ENCODE measurements around the gene MLLT10. TPM values are rescaled to one million over a fixed set of nuclear protein-coding genes. Genes with fewer than 3 reads are reported as not detected.
A peak's percentile ranks its signal among the peaks of the same experiment; 100 is the strongest.

MLLT10 gene
- total and polyA plus RNA-seq, 2 donors (not counting 3 experiments of a cell fraction or from before 2014, with no cell fraction given), result 35.4 to 54.0 TPM

DNA sequence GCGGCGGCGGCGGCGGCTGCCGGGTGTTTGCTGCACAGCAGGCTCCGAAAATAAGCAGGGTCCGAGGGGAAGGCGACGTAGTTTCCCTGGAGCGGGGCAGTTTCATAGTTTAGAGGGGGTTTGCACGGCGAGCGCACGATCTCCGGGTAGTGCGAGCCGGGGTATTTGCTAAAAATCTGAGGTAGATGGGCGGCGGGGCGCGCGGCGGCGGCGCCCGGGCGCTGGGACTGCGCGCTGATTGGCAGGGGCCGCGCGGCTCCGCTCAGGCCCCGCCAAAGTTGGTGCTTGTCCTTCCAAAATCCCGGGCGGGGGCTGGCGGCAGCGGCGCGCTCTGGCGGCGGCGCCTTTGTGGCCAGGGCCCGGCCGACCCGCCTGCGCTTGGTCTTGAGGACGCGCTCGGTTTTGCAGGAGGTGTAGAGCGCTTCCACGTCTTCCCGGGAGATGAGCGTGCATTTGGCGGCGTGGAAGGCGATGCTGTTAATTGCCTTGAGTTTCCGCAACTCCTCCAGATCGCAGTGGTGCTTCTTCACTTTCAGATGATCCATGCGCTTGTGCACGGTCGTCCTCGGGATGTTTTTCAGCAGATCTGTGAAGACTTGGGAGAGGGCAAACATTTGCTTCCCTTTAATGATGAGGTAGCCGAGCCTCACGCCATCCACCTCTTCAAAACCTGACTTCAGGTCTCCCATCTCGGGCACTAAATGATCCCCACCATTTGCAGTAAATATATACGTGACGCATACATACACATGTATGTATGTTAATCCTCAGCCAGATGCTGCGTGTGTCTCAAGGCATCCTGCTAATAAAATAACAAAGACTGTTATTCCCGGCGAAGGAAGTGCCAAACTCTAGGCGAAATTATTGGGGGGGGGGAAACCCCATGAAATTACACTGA, 16.6 kb upstream of the MLLT10 start:
- dilution Hi-C loops (cut with MboI; ENCODE audit: extremely low pct_ligation_motif_present, low sequenced_read_pairs) (no loop called here), intact Hi-C loops (cut with micrococcal nuclease) (loop anchor here (1.0 to 5.0 kb wide), 4 partner anchors 10 to 485 kb away; partner anchors contain the start of genes DNAJC1 and MLLT10)
- Histone ChIP-seq H3K9me1 (replicated peaks; ENCODE audit: control insufficient read depth, extremely low read depth, insufficient read depth, low read length) (no peaks in the 10 kb centered on the region), H2AFZ (ENCODE audit: low read depth, low read length) (peak overlapping the region; percentile 7), H3K27ac (ENCODE audit: insufficient read depth, low read depth, low read length) (no peak overlapping the region), H3K4me1 (ENCODE audit: control insufficient read depth, extremely low read depth, insufficient read depth, low read length) (peaks cover 26% of the 10 kb centered on the region), H3K4me3 (replicated peaks in 1 of 3; ENCODE audit: insufficient read depth in 1 of 3, low read depth in 1 of 3, low read length in 3 of 3) (peak overlapping the region; percentile 40 to 91 (median 86)), H3K9ac (replicated peaks; ENCODE audit: extremely low read depth, insufficient read depth, low read length) (peak overlapping the region; percentile 11), H3K9me3 (replicated peaks; ENCODE audit: control insufficient read depth, insufficient read depth, low read length) (no peaks in the 10 kb centered on the region), H3K4me2 (ENCODE audit: insufficient read depth, low read length) (peak overlapping the region; percentile 93), H3K36me3 (ENCODE audit: control insufficient read depth in 2 of 2, extremely low read depth in 1 of 2, insufficient read depth in 2 of 2, low read length in 2 of 2) (no peaks in the 10 kb centered on the region), H4K20me1 (replicated peaks; ENCODE audit: control insufficient read depth, extremely low read depth, insufficient read depth, low read length) (no peaks in the 10 kb centered on the region), H3K27me3 (ENCODE audit: control insufficient read depth in 2 of 2, insufficient read depth in 2 of 2, low read length in 2 of 2) (no peaks in the 10 kb centered on the region), H3K79me2 (ENCODE audit: control insufficient read depth, insufficient read depth, low read length) (no peaks in the 10 kb centered on the region)
- DNase-seq (ENCODE audit: low read depth, low spot score) (peak; percentile 53), FAIRE-seq (no peak)
- POLR2A ChIA-PET, result interaction anchor here (1.2 kb wide), 1 partner anchor 20 kb away, joined by 7 read pairs; no protein-coding TSS in a partner anchor
- CTCF ChIA-PET, result interaction anchor here (1.0 to 2.0 kb wide), 11 partner anchors 8 to 437 kb away, joined by 3 to 29 read pairs (median 7); partner anchors contain the start of genes MLLT10 and SKIDA1
- BruUV-seq (replicated peaks), result no TSS peak
- TF ChIP-seq MYC (IDR thresholded peaks at IDR 0.05; ENCODE audit: low read depth, low read length) (no peak), GATA2 (IDR thresholded peaks at IDR 0.05; ENCODE audit: insufficient read depth, insufficient read length, low read depth, low read length) (no peak), EZH2 (IDR thresholded peaks at IDR 0.05; ENCODE audit: borderline replicate concordance, low read depth, low read length, severe bottlenecking) (no peak), JUN (IDR thresholded peaks at IDR 0.05; ENCODE audit: borderline replicate concordance, insufficient read depth, insufficient read length, low read depth) (no peak), CTCF (IDR thresholded peaks at IDR 0.05; ENCODE audit: extremely low read depth in 1 of 2, insufficient read depth in 1 of 2, low read depth in 1 of 2, low read length in 2 of 2) (no peak), POLR2A (IDR thresholded peaks at IDR 0.05; ENCODE audit: low read depth, low read length) (no peak), FOS (IDR thresholded peaks at IDR 0.05; ENCODE audit: borderline replicate concordance, insufficient read depth, low read length) (no peak), POLR2AphosphoS5 (IDR thresholded peaks at IDR 0.05; ENCODE audit: insufficient read depth, low read depth, low read length) (no peak)
- TF ChIP-seq, protein P1, sequence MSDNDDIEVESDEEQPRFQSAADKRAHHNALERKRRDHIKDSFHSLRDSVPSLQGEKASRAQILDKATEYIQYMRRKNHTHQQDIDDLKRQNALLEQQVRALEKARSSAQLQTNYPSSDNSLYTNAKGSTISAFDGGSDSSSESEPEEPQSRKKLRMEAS (IDR thresholded peaks at IDR 0.05; ENCODE audit: insufficient read depth, insufficient read length), result no peak

Data from endothelial cell of umbilical vein (primary cell).